ENCODE data around the gene FSD1L. TPM values are rescaled to one million over a fixed set of nuclear protein-coding genes. Genes with fewer than 3 reads are reported as not detected.

The FSD1L gene
- total and polyA plus RNA-seq, 2 of the 13 experiments (the other 11 are each of a cell fraction or from before 2014, with no cell fraction given): 4.1 to 5.1 TPM

GRCh38 chr9:105457560-105458294 lies 9.9 kb downstream of the FSD1L start (continued):
- TF ChIP-seq ZMYM3 (CRISPR knock-in tag; IDR thresholded peaks at IDR 0.05): no peak
- no peak for TF ChIP-seq ZC3H4 (CRISPR knock-in tag; IDR thresholded peaks at IDR 0.05; ENCODE audit: borderline replicate concordance)
- TF ChIP-seq NAIF1 (CRISPR knock-in tag; IDR thresholded peaks at IDR 0.05; ENCODE audit: borderline replicate concordance): no peak

- no TSS peak for BruUV-seq (replicated peaks)
- Histone ChIP-seq H3K79me2 (ENCODE audit: insufficient read depth, low read length) (peaks cover 78% of the 10 kb centered on the region), H3K27me3 (ENCODE audit: control insufficient read depth in 1 of 2, insufficient read depth in 2 of 2, low read length in 2 of 2) (no peaks in the 10 kb centered on the region), H3K9me3 (ENCODE audit: low read length) (no peaks in the 10 kb centered on the region), H2AFZ (ENCODE audit: low read length) (no peak overlapping the region), H3K9ac (ENCODE audit: insufficient read depth, low read depth, low read length) (no peak overlapping the region), H3K4me1 (ENCODE audit: insufficient read depth, low read length) (peaks cover 40% of the 10 kb centered on the region), H3K4me3 (replicated peaks in 1 of 3; ENCODE audit: insufficient read depth in 1 of 3, low read depth in 2 of 3, low read length in 3 of 3) (no peak overlapping the region), H3K27ac (ENCODE audit: extremely low read length, insufficient read depth, low read length) (no peak overlapping the region), H3K4me2 (ENCODE audit: low read depth, low read length) (no peak overlapping the region), H3K36me3 (replicated peaks in 1 of 2; ENCODE audit: control insufficient read depth in 1 of 2, insufficient read depth in 2 of 2, low read length in 2 of 2) (peaks cover 2 to 6% of the 10 kb centered on the region in 2 experiments; a peak in 3 of 5 replicates), H4K20me1 (ENCODE audit: insufficient read depth, low read length) (peaks cover 7% of the 10 kb centered on the region)
- FAIRE-seq (no peak), ATAC-seq (peak; percentile 55), DNase-seq (ENCODE audit: low spot score) (no peak)
- POLR2A ChIA-PET: no interaction called here
- 87% methylated on average over 3 of the region's 3 CpGs for WGBS (ENCODE audit: low lambda C conversion rate)
- intact Hi-C loops (cut with micrococcal nuclease; ENCODE audit: unreplicated experiment) (no loop called here), in situ Hi-C loops (cut with HindIII; ENCODE audit: extremely low pct_ligation_motif_present, low pct_unique_long_range_greater_than_20kb) (no loop called here)
- CTCF ChIA-PET (ENCODE audit: low intra/inter-chr PET ratio, low total read pairs): no interaction called here
- peak; percentile 44; the same call in 1 of the 2 replicates for TF ChIP-seq NFYB (CRISPR knock-in tag; IDR thresholded peaks at IDR 0.05)
- no peak for TF ChIP-seq MNT (IDR thresholded peaks at IDR 0.05)
- TF ChIP-seq HNF4G (IDR thresholded peaks at IDR 0.05; ENCODE audit: borderline replicate concordance, low read depth, low read length): no peak
- TF ChIP-seq HNF4G (CRISPR knock-in tag; IDR thresholded peaks at IDR 0.05; ENCODE audit: borderline replicate concordance, low read depth): no peak
- TF ChIP-seq NFYC (CRISPR knock-in tag; IDR thresholded peaks at IDR 0.05): peak; percentile 50
These were observed 10.6 kb downstream of the FSD1L start for GRCh38 chr9:105458404-105458803.

All from HepG2 (cell line).